Hepatocyte (in vitro differentiated cells): ENCODE measurements around the gene CEBPZ.

ENCODE experiments used
- EZH2 ChIP-seq: fragments of 200-600 bp; sonication (generic); IDR thresholded peaks from 2 replicates; pipeline ENCODE4 v1.6.1; 2016; ENCODE audit warnings: antibody characterized with exemption, mild to moderate bottlenecking, borderline replicate concordance
- EZH2phosphoT487 ChIP-seq: fragments of 200-600 bp; sonication (generic); IDR thresholded peaks from one replicate; pipeline ENCODE4 v1.6.1; 2018; ENCODE audit warnings: antibody characterized with exemption, mild to moderate bottlenecking, low read depth, moderate library complexity; ENCODE audit not compliant: unreplicated experiment, severe bottlenecking
- TF ChIP-seq, protein P1 (sequence below): fragments of 200-600 bp; sonication (generic); IDR thresholded peaks from 2 replicates; pipeline ENCODE4 v1.5.1; 2016; ENCODE audit warnings: antibody characterized with exemption, mild to moderate bottlenecking; ENCODE audit not compliant: poor library complexity

DNA sequence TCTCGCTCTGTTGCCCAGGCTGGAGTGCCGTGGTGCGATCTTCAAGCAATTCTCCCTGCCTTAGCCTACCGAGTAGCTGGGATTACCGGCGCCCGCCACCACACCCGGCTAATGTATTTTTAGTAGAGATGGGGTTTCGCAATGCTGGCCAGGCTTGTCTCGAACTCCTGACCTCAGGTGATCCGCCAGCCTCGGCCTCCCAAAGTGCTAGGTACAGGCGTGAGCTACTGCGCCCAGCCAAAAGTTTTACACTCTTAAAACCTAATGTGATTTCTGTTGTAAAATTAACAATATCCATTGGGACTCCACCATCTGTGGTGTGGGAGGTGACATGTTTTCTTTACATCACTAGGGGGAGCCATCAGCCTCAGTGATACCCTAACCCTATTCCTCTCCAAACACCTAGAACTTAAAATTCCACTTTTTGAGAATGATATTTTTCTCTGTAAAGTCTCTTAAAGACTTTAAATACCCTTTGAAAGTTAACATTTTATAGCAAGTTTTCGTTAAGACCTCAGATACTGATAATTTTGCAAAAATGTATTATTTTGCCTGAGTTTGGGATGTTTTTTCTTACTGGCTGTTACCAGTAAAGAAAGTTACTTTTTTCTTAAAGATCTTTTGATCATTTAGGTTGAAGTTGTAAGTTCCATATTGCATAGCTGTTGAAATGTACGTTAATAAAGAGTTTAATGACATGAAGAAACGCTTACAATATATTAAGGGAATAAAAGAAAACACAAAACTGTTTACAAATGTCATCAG, 63.0 kb downstream of the CEBPZ start:
- TF ChIP-seq, protein P1, sequence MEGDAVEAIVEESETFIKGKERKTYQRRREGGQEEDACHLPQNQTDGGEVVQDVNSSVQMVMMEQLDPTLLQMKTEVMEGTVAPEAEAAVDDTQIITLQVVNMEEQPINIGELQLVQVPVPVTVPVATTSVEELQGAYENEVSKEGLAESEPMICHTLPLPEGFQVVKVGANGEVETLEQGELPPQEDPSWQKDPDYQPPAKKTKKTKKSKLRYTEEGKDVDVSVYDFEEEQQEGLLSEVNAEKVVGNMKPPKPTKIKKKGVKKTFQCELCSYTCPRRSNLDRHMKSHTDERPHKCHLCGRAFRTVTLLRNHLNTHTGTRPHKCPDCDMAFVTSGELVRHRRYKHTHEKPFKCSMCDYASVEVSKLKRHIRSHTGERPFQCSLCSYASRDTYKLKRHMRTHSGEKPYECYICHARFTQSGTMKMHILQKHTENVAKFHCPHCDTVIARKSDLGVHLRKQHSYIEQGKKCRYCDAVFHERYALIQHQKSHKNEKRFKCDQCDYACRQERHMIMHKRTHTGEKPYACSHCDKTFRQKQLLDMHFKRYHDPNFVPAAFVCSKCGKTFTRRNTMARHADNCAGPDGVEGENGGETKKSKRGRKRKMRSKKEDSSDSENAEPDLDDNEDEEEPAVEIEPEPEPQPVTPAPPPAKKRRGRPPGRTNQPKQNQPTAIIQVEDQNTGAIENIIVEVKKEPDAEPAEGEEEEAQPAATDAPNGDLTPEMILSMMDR = peak; percentile 59
- TF ChIP-seq EZH2phosphoT487 = no peak
- no peak for TF ChIP-seq EZH2
